Middle frontal gyrus (tissue), 1 donor: ENCODE results near the gene SFN.

Source experiments
- DNase-seq: peaks from one replicate; pipeline ENCODE4 v3.0.0-alpha.2; 2015; ENCODE audit warnings: low spot score; ENCODE audit errors: extremely low spot score

Gene SFN

GRCh38 chr1:26911399-26912146 is 48.6 kb downstream of the SFN start:
- no peak for DNase-seq

GRCh38 chr1:26912147-26912490 is 49.2 kb downstream of the SFN start:
- DNase-seq = no peak

GRCh38 chr1:26913389-26913753 is 50.4 kb downstream of the SFN start:
- DNase-seq = no peak
